GM20000 (cell line): ENCODE data around the gene TLR4.

Source experiments
- DNase-seq: peaks from one replicate; pipeline ENCODE4 v3.0.0; 2012; ENCODE audit warnings: low spot score
- CTCF ChIP-seq: IDR thresholded peaks from 2 replicates; pipeline ENCODE4 v1.5.1; 2012; ENCODE audit warnings: mild to moderate bottlenecking, control low read depth; ENCODE audit errors: extremely low read depth, missing control alignments

TLR4 gene

DNA sequence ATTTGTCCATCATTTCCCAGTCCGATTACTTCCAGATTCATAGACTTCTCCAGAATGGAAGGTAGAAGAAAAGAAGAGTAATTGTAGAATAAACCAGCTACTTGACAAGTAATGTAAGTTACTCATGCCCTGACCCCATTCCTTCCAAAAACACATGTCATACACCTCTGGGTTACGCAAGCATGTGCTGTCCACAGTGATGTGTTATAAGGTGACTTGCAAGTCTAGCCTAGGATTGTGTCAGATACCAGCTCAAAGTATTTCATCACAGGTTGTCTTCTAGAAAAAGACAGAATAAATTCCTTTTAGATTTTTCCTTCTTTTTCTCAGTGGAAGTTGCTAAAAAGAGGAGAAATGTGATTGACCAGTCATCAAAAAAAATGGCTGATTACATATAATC, 8.0 kb upstream of the TLR4 start:
- TF ChIP-seq CTCF = no peak
- no peak for DNase-seq

- TF ChIP-seq CTCF = no peak
- no peak for DNase-seq
These were observed 7.2 kb upstream of the TLR4 start for GRCh38 chr9:117697046-117697445.

- DNase-seq = no peak
- no peak for TF ChIP-seq CTCF
These were observed 666 bp upstream of the TLR4 start for GRCh38 chr9:117703537-117703936.

DNA sequence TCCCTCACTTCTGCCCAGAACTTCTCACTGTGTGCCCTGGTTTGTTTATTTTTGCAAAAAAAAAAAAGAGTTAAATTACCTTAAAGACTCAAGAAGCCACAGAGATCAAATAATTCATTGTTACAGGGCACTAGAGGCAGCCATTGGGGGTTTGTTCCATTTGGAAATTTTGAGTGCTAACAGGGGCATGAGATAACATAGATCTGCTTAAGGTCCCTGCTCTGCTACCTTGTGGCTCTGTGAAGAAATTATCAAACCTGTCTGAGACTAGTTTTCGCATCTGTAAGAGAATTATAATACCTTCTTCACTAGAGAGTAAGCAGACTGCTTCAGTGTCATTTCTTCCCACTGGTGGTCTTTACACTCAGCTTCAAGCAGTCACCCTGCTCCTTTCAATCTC, 394 bp downstream of the TLR4 start:
- no peak for TF ChIP-seq CTCF
- no peak for DNase-seq

DNA sequence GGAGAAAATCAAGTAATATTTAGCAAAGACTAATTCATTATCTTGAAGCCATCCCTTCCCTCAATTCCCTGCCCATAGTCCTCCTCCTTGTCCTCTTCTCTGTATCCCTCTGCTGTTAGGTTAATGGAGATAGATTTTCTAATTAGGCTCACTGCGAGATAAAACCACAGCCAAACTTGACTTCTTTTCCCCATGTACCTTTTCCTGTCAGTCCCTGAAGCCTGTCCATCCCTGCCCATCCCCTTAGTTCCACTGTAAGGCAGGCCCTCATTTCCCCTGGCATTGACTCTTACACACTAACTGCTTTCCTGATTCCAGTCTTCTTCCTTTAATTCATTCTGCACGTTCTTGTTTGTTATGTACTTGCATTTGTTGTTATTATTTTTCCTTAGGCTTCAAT, 1.2 kb downstream of the TLR4 start:
- no peak for DNase-seq
- TF ChIP-seq CTCF = no peak

DNA sequence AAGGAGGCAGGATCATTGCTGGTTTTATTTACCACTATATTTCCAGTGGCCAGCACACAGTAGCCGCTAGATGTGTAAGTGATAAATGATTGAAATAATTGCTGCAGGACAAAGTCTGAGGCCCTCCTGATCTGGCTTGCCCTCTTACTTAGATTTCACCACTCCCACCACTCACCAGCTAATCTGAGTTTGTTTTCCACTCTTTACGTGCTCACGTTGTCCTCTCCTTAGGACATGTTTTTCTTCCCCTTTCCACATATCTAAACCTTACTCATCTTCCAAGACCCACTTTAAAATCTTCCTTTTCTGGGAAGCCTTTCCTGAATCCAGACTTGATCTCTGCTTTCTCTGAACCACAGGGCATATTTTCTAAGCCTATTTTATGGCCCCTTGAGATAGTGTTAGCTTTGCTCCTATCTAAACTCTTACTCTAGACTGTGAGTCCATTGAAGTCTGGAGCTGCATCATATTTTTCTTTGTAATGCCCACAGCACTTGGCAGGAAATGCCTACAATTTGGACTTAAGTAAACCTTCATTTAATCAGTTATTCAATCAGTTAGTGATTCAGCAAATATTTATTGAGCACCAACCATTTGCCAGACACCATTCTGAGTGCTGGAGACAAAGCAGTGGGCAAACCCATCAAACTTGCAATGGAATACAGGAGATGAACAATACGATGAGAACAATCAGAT, 2.4 kb downstream of the TLR4 start:
- DNase-seq = no peak
- TF ChIP-seq CTCF = no peak

GRCh38 chr9:117707561-117707960, 3.4 kb downstream of the TLR4 start:
- no peak for TF ChIP-seq CTCF
- no peak for DNase-seq
